ENCODE measurements around the gene ZNF714.
A peak's percentile ranks its signal among the peaks of the same experiment; 100 is the strongest.
"Not testable (repeated sequence)": the region's sequence is repeated elsewhere in the genome, so short reads cannot be mapped to it uniquely, and the experiment has no call there.

Gene ZNF714

DNA sequence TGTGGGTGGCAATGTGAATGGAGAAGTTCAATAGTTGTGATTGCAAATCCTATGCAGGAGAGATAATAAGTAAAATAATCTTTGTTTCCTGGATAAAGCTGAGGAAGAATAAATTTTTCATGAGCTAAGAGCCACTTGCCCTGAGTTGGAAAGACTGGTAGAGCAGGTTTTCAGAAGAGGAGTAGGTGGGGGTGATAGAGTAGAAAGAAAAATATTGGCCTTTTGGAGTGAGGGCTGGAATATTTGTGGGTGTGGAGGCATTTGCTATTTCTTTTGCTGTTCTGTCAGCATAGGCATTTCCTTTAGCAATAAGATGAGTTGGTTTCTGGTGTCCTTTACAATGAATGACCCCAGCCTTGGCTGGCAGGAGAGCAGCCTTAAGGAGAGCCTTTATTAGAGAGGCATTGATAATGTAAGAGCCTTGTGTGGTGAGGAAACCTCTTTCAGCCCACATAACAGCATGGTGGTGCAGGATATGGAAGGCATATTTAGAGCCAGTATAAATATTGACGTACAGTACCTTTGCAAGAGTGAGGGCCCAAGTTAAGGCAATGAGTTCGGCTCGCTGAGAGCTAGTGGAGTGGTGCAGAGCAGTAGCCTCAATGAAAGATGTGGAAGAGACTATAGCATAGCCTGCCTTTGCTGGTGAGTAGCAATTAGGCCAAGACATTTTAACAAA, 48.2 kb downstream of the ZNF714 start:
- DNase-seq (ENCODE audit: low read depth in 2 of 3, low spot score in 1 of 3), result no peak

DNA sequence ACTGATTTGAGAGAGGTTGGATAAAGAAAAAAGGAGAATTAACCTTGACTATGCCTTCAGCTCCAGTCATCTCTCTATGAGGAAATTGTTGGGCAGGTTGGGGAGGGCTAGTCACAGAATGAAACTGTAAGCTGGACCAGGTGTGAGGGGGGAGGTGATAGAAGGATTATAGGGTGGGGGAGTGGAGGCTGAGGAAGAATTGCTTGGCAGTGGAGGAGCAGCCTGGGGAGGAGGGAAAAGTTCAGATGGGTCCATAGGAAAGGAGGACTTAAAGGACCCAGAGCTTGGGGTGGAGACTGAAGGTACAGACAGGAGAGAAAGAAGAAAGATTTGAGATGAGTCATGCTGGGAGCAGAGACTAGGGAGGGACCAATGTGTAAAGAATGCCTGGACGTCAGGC, 51.6 kb downstream of the ZNF714 start:
- no peak for DNase-seq (ENCODE audit: low read depth in 2 of 3, low spot score in 1 of 3)

DNA sequence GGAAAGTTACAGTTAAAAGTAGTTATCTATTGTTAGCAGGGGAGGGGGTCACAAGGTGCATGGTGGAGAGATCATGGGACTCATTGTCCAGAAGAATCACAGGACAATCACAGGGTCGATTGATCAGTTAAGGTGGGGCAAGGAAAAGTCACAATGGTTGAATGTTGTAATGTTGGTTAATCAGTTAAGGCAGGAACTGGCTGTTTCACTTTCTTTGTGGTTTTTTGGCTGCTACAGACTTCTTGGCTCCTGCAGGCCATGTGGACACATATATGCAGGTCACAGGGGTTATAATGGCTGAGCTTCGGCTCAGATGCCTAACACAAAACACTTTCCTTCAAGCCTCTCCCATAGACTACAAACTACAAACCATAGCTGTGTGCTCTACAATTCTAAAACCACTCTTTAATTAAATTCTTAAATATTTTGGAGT, 52.9 kb downstream of the ZNF714 start:
- DNase-seq (ENCODE audit: low read depth in 2 of 3, low spot score in 1 of 3), result no peak

DNA sequence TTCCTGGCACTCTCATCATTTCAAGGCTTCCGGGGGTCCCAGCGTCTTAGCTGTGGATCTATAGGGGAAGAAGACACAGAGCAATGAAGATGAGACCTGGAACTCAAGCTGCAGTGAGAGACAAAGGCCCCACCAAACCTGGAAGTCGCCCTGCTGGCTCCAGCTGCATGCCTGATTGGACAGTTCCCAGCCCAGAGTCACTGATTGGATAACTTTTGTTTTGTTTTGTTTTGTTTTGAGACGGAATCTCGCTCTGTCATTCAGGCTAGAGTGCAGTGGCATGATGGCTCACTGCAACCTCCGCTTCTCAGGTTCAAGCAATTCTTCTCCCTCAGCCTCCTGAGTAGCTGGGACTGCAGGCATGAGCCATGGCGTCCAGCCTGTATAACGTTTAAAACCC, 53.4 kb downstream of the ZNF714 start:
- no peak for DNase-seq (ENCODE audit: low read depth in 2 of 3, low spot score in 1 of 3)

DNA sequence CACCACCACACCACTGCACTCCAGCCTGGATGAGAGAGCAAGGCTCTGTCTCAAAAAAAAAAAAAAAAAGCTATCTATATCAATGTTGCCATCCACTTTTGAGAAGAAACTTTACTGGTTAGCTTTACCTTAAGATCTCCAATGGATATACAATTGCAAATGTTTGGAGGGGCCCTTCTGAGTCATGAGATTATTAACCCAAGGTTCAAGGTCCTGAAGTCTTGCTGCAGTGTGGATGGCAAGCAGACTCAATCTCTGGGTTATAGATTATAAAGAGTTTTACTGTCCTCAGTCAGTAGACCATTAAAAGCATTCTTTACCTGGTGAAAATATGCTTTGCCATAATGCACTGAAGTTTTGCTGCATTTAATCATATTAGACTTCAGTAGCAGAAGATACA, 56.1 kb downstream of the ZNF714 start:
- DNase-seq (ENCODE audit: low read depth in 2 of 3, low spot score in 1 of 3), result no peak

DNA sequence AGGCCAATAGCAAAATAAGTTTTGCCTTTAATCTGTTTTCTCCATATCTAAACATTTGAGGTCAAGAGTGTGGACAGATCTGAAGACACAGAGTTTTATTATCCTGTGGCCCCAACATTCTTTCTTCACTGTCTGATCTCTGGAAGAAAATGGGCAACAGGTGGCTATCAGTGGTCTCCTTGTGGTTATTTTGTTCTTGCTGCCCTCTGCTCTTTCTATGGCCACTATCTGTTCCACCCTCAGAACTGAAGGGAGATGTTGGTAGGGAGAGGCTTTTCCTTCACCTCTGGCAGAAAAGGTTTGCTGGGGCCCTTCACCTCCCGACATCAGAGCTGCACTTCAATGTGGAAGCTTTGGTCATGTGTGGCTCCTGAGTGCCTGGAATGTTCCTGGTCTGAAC, 59.0 kb downstream of the ZNF714 start:
- DNase-seq (ENCODE audit: low read depth in 2 of 3, low spot score in 1 of 3), result not testable (repeated sequence)

DNA sequence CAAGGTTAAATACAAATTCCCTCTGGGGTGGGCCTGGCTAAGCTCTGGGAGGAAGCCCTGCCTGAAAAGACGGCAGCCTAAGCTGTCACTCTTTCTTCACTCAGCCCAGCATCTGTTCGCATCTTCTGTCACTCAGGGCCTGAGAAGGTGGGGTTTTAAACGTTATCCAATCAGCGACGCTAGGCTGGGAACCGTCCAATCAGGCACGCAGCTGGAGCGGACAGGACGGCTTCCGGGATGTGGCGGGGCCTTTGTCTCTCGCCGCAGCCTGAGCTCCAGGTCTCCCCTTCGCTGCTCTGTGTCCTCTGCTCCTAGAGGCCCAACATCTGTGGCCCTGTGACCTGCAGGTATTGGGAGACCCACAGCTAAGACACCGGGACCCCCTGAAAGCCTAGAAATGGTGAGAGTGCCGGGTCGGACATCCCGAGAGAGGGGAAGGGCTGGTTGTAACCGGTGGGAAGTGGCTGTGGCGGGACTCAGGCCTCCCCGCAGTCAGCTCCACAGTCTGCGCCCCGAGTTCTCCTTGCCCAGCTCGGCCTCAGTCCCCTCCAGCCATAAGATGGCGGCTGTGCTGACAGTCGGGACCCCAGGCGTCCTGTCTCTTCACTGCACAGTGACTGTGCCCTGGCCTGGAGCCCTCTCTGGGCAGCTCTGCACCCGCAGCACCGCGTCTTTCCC, 59.9 kb downstream of the ZNF714 start, which contains the start of gene ZNF431:
ZNF431 (plus strand) TSS at position 254 of the 678 bp plus-strand sequence; CDS start at position 398, 144 bp downstream.
- DNase-seq (ENCODE audit: low read depth in 2 of 3, low spot score in 1 of 3), result peak; percentile 78 to 83 (median 80)

DNA sequence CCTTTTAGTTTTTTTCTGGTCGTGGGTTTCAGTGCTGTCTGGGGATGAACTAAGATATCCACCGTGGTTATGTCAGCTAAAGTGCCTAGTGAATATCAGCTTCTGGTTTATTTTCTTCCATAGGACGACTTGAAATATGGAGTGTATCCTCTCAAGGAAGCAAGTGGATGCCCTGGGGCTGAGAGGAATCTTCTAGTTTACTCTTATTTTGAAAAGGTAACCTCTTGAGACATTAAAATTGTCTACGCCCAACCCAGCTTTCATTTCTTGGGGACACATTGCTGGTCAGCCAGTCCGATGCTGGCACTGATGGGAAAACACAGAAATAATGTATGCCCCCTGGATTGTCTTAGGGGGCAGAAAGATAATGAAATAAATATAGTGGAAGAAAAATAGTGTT, 61.4 kb downstream of the ZNF714 start:
- DNase-seq (ENCODE audit: low read depth in 2 of 3, low spot score in 1 of 3), result no peak

DNA sequence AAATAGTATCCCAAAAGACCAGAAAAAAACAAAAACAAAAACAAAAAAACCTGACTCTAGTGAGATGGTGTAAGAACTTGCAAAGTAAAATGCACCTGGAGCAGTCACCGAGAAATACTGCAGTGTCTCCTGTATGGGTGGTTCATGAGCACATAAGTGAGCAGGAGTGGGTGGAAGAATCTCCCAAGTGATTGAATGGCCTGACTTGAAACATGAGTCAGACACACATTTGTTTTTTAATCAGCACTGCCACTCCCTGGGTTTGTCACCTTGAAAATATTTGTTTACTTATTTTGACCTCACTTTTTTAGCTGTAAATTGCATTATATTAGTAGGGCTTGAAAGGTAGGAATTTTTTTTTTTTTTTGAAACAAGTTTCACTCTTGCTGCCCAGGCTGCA, 61.9 kb downstream of the ZNF714 start:
- DNase-seq (ENCODE audit: low read depth in 2 of 3, low spot score in 1 of 3), result no peak

DNA sequence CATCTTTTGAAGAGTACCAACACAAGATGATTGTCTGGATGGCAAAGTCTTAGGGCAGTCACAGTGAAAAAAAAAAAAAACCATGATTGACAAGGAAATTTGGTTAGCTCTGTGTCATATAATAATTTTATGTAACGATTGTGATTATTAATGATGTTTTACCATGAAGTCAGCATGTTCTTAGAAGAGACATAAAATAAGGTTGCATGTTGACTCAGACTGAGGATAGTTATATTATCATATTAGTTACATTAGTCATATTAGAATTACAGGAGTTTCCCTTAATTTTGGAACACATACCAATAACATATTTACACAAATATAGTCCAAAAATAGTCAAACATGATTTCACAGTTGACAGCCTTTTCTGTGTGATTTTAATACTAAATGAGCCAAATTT, 65.5 kb downstream of the ZNF714 start:
- no peak for DNase-seq (ENCODE audit: low read depth in 2 of 3, low spot score in 1 of 3)

DNA sequence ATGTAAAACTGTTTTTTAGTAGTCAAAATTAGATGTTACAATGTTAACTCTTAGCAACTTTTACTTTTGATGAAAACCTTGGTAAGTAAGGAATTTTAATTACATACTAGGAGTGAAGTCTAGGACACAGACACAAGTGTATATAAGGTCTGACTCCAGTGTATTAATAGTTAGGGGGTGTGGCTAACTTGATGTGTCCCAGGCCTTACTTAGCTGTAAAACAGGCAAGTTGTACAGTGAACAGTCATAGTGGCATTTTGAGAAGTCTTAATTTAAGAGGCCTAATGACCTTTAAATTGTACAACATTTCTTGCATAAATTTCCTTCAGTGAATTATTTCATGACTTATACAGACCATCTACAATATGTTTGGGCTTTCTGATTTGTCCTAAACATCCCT, 66.7 kb downstream of the ZNF714 start:
- DNase-seq (ENCODE audit: low read depth in 2 of 3, low spot score in 1 of 3), result no peak

DNA sequence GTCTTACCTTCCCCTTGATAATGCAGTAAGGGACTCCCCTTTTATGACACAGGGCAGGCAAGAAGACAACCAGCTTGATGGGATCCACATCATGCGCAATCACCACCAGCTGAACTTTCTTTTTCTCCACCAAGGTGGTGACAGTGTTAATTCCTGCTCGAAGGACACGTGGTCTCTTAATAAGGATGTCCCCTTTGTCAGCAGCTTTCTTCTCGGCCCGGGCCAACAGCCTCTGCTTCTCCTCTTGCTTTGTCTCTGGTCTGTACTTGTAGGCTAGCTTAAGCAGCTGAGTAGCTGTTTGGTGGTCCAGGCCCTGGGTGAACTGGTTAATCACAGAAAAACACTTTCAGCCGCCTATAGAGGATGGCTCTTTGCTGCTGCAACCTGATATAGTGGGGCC, 67.9 kb downstream of the ZNF714 start:
- DNase-seq (ENCODE audit: low read depth in 2 of 3, low spot score in 1 of 3), result no peak

DNA sequence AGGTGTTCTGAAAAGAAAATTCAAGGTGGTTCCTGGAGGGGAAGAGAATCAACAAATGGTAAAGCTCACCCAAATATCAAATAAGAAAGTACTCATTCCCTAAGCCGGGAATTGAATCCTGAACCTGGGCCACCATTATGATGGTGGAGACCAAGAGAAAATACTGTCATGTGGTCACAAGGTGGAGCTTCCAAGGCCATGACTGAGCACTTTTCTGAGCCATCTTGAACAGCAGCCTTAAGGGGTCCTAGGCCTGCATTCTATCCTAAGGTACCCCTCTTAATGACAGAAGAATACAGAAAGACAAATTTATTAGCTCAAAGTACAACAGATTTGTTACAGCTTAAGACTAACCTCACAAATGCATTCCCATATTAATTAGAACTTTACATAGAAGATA, 69.5 kb downstream of the ZNF714 start:
- no peak for DNase-seq (ENCODE audit: low read depth in 2 of 3, low spot score in 1 of 3)

DNA sequence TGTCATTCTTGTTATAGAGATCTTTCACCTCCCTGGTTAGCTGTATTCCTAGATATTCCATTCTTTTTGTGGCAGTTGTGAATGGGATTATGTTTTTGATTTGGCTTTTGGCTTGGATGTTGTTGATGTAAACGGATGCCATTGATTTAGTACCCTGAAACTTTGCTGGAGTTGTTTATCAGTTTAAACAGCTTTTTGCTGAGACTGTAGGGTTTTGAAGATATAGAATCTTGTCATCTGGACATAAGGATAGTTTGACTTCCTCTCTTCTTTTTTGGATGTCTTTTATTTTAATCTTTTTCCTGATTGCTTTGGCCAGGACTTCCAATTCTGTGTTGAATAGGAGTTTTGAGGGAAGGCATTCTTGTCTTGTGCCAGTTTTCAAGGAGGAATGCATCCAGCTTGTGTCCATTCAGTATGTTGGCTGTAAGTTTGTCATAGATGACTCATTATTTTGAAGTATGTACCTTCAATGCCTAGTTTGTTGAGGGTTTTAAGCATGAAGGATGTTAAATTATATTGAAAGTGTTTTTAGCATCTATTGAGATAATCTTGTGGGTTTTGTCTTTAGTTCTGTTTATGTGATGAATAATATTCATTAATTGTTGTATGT, 76.6 kb downstream of the ZNF714 start:
- no peak for DNase-seq (ENCODE audit: low read depth in 2 of 3, low spot score in 1 of 3)

DNA sequence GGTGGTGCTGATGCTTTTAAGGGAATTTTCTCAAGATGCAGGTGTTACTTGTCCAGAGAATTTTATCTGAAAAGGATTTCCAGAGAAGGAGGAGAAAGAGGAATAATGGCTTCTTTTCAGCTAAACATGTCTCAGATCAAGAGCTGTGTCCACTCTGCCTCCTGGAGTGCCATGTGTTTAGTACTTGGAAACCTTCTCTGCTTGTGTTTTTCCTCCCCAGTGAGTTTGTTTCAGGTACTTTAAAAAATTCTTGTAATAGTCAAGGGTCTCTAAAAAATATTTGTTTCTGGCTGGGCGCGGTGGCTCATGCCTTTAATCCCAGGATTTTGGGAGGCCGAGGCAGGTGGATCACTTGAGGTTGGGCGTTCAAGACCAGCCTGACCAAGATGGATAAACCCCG, 82.5 kb downstream of the ZNF714 start:
- no peak for DNase-seq (ENCODE audit: low read depth in 2 of 3, low spot score in 1 of 3)

DNA sequence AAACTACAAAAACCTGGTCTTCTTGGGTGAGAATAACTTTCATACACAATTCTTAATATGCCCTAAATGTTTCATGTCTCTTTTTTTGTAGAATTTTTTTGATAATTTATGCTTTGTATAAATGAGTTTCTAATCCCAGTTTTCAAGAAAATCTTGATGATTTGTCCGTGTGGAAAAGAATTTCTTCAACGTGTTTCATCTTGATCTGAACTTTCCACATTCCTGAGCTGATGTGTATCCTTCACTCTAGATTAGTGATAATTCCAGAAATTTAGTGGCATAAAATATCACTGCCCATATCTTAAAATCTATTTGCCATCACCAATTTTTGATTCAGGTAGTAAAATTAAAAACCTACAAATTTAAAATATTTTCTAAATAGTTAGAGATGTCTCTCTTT, 84.4 kb downstream of the ZNF714 start:
- DNase-seq (ENCODE audit: low read depth in 2 of 3, low spot score in 1 of 3), result no peak

Data from stimulated activated CD4-positive, alpha-beta T cell treated with anti-CD3 and anti-CD28 coated beads, Interleukin-12 subunit alpha, Interleukin-12 subunit beta, amount 100 ng/mL, for 48 hours (primary cell).